Peyer's patch (tissue), 4 donors: ENCODE data around the gene RAMAC. TPM values are rescaled to one million over a fixed set of nuclear protein-coding genes. Genes with fewer than 3 reads are reported as not detected.
A peak's percentile ranks its signal among the peaks of the same experiment; 100 is the strongest.

Source experiments
- DNase-seq, 3 donors: peaks; one replicate each; pipeline ENCODE4 v3.0.0-alpha.2; 2017 to 2019
- H3K27ac ChIP-seq, 4 donors: fragments of 200-600 bp; sonication (generic); one replicate each; pipeline ENCODE4 v1.5.1; 2016 to 2019
- H3K27me3 ChIP-seq, 2 donors: fragments of 200-600 bp; sonication (generic); one replicate each; pipeline ENCODE4 v1.5.1; 2019
- H3K36me3 ChIP-seq, 3 donors: fragments of 200-600 bp; sonication (generic); one replicate each; pipeline ENCODE4 v1.5.1; 2016 to 2019
- H3K4me1 ChIP-seq, 4 donors: fragments of 200-600 bp; sonication (generic); one replicate each; pipeline ENCODE4 v1.5.1; 2016 to 2019
- H3K4me3 ChIP-seq, 4 donors: fragments of 200-600 bp; sonication (generic); 1 replicate in 3 of 4; 2 replicates in 1 of 4; pipeline ENCODE4 v1.5.1; 2016 to 2019; ENCODE audit warnings: mild to moderate bottlenecking in 1 of 4
- H3K9me3 ChIP-seq, 4 donors: fragments of 200-600 bp; sonication (generic); one replicate each; pipeline ENCODE4 v1.5.1; 2016 to 2019; ENCODE audit warnings: mild to moderate bottlenecking in 1 of 4
- POLR2A ChIP-seq, 2 donors: fragments of 450-650 bp; IDR thresholded peaks; one replicate each; pipeline ENCODE4 v1.5.1; 2017; ENCODE audit warnings: antibody characterized with exemption in 2 of 2, mild to moderate bottlenecking in 2 of 2, moderate library complexity in 2 of 2
- total RNA-seq, 4 donors: library from RNA; depleted of rRNA; stranded (reverse); fragments of >200 nt; gene quantifications; one replicate each; pipeline ENCODE4 v1.1.0, GENCODE V29; 2016
- TF ChIP-seq, protein P1 (sequence below), 6 experiments: fragments of 450-650 bp in 4 of 6; fragments of 200-600 bp in 2 of 6; sonication (generic) in 1 of 6; IDR thresholded peaks; one replicate each; pipeline ENCODE4 v1.5.1; 2017 to 2019; ENCODE audit warnings: antibody characterized with exemption in 6 of 6, mild to moderate bottlenecking in 3 of 6, moderate library complexity in 1 of 6

Gene RAMAC
- total RNA-seq, 4 donors from 2014 or later, result 4.5 to 13.0 (median 10.9) TPM

DNA sequence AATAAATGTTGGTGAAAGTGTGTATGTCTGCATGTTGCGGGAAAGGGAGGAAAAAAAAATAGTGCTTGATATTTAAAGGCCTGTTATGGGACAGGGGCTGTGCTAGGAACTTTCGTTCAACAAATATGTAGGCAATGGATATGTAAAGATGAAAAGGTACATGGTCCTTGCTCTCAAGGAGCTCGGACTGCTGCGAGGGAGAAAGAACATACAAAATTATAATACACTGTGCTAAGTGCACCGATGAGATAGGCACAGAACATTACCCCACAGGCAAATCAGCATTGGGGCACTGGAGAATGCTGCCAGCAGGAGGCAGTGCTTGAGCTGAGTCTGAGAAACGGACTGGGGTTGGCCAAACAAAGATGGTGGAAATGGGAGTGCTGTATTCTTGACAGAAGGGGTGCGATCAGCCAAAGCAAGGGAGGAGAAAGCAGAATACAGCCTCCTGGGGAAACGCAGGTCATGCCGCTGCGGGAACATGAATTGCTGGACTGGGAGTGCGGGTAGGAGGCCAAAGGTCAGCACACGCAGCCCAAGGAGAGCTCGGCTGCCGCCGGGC is 24.8 kb downstream of the RAMAC start:
- H3K9me3 ChIP-seq, result no peaks in the 10 kb centered on the region
- peak overlapping the region; percentile 67 to 94 (median 80) for H3K4me3 ChIP-seq
- peak; percentile 55 to 87 (median 84) for DNase-seq
- peaks cover 0 to 21% (median 8%) of the 10 kb centered on the region in 4 donors for H3K4me1 ChIP-seq
- TF ChIP-seq POLR2A (IDR thresholded peaks at IDR 0.05), result no peak
- TF ChIP-seq, protein P1, sequence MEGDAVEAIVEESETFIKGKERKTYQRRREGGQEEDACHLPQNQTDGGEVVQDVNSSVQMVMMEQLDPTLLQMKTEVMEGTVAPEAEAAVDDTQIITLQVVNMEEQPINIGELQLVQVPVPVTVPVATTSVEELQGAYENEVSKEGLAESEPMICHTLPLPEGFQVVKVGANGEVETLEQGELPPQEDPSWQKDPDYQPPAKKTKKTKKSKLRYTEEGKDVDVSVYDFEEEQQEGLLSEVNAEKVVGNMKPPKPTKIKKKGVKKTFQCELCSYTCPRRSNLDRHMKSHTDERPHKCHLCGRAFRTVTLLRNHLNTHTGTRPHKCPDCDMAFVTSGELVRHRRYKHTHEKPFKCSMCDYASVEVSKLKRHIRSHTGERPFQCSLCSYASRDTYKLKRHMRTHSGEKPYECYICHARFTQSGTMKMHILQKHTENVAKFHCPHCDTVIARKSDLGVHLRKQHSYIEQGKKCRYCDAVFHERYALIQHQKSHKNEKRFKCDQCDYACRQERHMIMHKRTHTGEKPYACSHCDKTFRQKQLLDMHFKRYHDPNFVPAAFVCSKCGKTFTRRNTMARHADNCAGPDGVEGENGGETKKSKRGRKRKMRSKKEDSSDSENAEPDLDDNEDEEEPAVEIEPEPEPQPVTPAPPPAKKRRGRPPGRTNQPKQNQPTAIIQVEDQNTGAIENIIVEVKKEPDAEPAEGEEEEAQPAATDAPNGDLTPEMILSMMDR (IDR thresholded peaks at IDR 0.05), result peak; percentile 30 to 80 (median 70)
- H3K27ac ChIP-seq, result peak overlapping the region; percentile 70 to 90 (median 84)
- no peaks in the 10 kb centered on the region for H3K27me3 ChIP-seq
- H3K36me3 ChIP-seq, result peaks cover 0 to 39% (median 0%) of the 10 kb centered on the region in 3 donors

DNA sequence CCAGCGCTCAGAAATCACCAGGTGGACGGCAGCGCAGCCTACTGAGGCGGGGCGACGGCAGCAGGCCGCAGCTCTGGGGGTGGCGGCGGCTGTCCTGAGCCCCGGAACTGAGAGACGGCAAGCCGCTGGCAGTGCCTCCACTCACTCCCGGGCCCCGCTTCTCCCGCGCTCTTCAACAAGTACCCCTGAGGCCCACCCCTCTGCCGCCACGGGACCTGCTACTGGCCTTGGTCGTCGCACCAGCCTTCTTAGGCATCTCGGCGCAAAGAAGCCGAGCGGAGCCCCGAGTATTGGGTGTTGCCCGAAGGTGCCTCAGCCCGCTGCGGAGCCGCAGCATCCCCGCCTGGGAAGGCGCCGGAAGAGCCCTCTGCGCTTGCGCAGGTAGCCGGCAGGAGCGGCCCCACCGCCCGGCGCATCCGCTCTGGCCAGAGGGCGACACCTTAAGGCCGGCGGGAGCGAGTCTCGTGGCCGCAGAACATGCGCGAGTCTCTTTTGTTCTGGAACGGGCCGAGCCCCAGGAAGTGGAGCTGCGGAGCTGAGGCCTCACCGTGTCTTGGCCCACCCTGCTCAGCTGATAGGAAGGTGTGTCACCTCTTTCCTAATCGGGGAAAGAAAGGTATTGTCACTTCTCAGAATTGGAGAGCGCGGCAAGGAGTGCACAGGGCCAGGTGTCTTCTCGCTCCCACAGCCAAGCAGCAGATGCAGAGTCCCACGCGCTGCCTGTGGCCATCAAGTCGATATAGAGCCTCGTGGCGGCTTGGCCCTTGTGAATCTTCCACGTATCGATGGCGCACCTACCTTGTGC is 25.5 kb downstream of the RAMAC start, which contains the start of gene C15orf40:
TSS of gene C15orf40 (minus strand) at position 369 of the 805 bp plus-strand sequence. CDS start at position 337, 32 bp downstream.
- Histone ChIP-seq H3K4me1 (peaks cover 0 to 21% (median 8%) of the 10 kb centered on the region in 4 donors), H3K36me3 (peaks cover 0 to 37% (median 0%) of the 10 kb centered on the region in 3 donors), H3K27ac (peak within 1 kb of the TSS; percentile 70 to 90 (median 84)), H3K4me3 (peak within 1 kb of the TSS; percentile 67 to 94 (median 80)), H3K27me3 (no peaks in the 10 kb centered on the region), H3K9me3 (no peaks in the 10 kb centered on the region)
- TF ChIP-seq POLR2A (IDR thresholded peaks at IDR 0.05), result peak; percentile 76 to 78
- TF ChIP-seq, protein P1 (IDR thresholded peaks at IDR 0.05), result peak; percentile 54 to 74 (median 68)
- DNase-seq, result peak; percentile 86 to 96 (median 92)

- peaks cover 0 to 34% (median 0%) of the 10 kb centered on the region in 3 donors for H3K36me3 ChIP-seq
- H3K27me3 ChIP-seq, result no peaks in the 10 kb centered on the region
- peak overlapping the region; percentile 70 to 90 (median 84) for H3K27ac ChIP-seq
- peaks cover 0 to 21% (median 8%) of the 10 kb centered on the region in 4 donors for H3K4me1 ChIP-seq
- TF ChIP-seq, protein P1 (IDR thresholded peaks at IDR 0.05), result no peak
- no peak for TF ChIP-seq POLR2A (IDR thresholded peaks at IDR 0.05)
- DNase-seq, result no peak
- peak overlapping the region; percentile 67 to 94 (median 80) for H3K4me3 ChIP-seq
- H3K9me3 ChIP-seq, result no peaks in the 10 kb centered on the region
Observed at GRCh38 chr15:83012076-83012426, 26.0 kb downstream of the RAMAC start.

DNA sequence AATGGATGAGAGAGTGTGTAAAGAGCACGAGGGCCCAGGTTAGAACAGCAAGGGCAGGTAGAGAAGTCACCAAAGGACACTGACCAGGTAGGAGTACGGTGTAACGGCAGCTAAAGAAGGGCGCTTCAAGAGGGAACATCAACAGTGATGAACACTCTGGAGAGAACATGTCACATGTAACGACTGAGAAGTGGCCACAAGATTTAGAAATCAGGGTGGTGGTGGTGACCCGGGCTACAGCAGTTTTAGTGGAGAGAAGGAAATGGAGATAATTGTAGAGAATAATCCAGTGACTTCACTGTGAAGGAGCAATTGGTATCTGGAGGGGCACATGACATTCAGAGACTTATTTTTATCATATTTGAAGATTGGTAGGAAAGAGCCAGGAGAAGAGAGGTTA is 26.6 kb downstream of the RAMAC start:
- no peaks in the 10 kb centered on the region for H3K9me3 ChIP-seq
- peaks cover 0 to 21% (median 8%) of the 10 kb centered on the region in 4 donors for H3K4me1 ChIP-seq
- H3K27ac ChIP-seq, result no peak overlapping the region
- TF ChIP-seq POLR2A (IDR thresholded peaks at IDR 0.05), result no peak
- TF ChIP-seq, protein P1 (IDR thresholded peaks at IDR 0.05), result no peak
- H3K27me3 ChIP-seq, result no peaks in the 10 kb centered on the region
- H3K36me3 ChIP-seq, result peaks cover 0 to 34% (median 0%) of the 10 kb centered on the region in 3 donors
- no peak for DNase-seq
- no peak overlapping the region for H3K4me3 ChIP-seq

- H3K36me3 ChIP-seq, result peaks cover 0 to 32% (median 0%) of the 10 kb centered on the region in 3 donors
Observed at GRCh38 chr15:83014205-83014653, 28.2 kb downstream of the RAMAC start.

More at GRCh38 chr15:83014205-83014653, 28.2 kb downstream of the RAMAC start:
- Histone ChIP-seq H3K4me3 (no peak overlapping the region), H3K4me1 (peaks cover 0 to 21% (median 8%) of the 10 kb centered on the region in 4 donors), H3K9me3 (no peaks in the 10 kb centered on the region), H3K27ac (no peak overlapping the region), H3K27me3 (no peaks in the 10 kb centered on the region)
- no peak for DNase-seq
- TF ChIP-seq POLR2A (IDR thresholded peaks at IDR 0.05), result no peak
- TF ChIP-seq, protein P1 (IDR thresholded peaks at IDR 0.05), result no peak
